Measurements from ENCODE around the gene PTGDR.

PTGDR gene

DNA sequence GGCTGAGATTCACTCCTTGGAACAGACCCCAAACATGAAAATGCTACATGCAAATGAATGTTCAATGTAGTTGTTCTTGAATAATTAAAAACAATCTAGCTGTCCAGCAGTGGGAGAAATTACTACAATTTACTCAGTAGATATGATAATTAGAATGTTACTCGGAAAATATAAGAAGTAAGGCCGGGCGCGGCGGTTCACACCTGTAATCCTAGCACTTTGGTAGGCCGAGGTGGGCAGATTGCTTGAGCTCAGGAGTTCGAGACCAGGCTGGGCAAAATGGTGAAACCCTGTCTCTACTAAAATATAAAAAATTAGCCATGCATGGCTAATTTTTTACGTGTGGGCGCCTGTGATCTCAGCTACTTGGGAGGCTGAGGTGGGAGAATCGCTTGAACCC lies 31.3 kb downstream of the PTGDR start:
- DNase-seq (ENCODE audit: low read depth, low spot score) = no peak
- ChIA-PET CTCF (interaction anchor here (0.8 to 4.7 kb wide), 18 partner anchors 8 to 186 kb away, joined by 3 to 62 read pairs (median 4); partner anchors contain the start of gene PTGER2), POLR2A (no interaction called here)
- H3K4me3 ChIP-seq (ENCODE audit: low read depth, low read length) = no peak overlapping the region
- TF ChIP-seq, protein P1, sequence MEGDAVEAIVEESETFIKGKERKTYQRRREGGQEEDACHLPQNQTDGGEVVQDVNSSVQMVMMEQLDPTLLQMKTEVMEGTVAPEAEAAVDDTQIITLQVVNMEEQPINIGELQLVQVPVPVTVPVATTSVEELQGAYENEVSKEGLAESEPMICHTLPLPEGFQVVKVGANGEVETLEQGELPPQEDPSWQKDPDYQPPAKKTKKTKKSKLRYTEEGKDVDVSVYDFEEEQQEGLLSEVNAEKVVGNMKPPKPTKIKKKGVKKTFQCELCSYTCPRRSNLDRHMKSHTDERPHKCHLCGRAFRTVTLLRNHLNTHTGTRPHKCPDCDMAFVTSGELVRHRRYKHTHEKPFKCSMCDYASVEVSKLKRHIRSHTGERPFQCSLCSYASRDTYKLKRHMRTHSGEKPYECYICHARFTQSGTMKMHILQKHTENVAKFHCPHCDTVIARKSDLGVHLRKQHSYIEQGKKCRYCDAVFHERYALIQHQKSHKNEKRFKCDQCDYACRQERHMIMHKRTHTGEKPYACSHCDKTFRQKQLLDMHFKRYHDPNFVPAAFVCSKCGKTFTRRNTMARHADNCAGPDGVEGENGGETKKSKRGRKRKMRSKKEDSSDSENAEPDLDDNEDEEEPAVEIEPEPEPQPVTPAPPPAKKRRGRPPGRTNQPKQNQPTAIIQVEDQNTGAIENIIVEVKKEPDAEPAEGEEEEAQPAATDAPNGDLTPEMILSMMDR (IDR thresholded peaks at IDR 0.05; ENCODE audit: insufficient read depth, low read length, missing control alignments) = no peak

DNA sequence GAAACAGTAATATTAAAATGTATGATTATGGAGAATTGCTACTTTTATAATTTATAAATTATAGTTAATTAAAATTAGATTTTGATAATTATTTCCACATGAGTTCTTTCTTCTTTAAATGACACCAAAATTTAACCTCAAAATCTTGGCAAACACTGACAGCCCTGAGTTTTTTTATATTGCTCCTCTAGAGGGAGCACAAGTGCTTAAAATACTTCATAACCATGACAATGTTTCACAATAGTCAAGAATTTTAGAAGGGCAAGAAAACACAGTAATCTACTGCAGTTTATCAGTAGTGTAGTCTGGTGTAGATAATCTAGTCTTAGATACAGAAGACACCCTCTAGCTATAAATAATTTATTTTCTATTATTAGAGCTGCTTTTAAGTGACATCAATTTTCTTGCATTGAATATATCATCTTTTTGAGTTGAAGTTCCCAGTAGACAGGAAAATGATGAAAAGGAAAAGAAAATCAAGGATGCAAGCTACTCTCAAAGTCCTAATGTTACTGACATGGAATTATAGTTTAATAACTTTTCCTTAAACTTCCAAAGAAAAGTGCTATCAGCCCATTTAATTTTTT lies 32.3 kb downstream of the PTGDR start:
- no peak overlapping the region for H3K4me3 ChIP-seq (ENCODE audit: low read depth, low read length)
- ChIA-PET POLR2A (no interaction called here), CTCF (interaction anchor here (0.6 to 4.7 kb wide), 33 partner anchors 9 to 404 kb away, joined by 3 to 62 read pairs (median 4); partner anchors contain the start of genes PTGER2 and TXNDC16)
- DNase-seq (ENCODE audit: low read depth, low spot score) = no peak
- TF ChIP-seq, protein P1 (IDR thresholded peaks at IDR 0.05; ENCODE audit: insufficient read depth, low read length, missing control alignments) = peak; percentile 41

DNA sequence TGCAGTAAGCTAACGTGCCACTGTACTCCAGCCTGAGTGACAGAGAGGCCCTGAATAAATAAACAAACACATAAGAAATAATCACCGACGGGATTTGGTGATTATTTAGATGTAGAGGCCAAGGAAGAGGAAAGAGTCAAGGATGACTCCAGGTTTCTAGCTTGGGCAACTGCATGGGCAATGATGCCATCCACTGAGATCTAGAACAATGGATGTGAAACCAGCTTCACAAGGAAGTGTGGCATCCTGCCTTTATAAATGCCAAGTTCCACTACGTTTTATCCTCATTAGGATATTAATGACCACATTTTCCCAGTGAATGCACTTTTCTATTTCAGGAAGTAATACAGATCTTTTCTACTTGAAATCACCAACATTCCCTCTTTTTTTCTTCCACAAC lies 35.7 kb downstream of the PTGDR start:
- no peak overlapping the region for H3K4me3 ChIP-seq (ENCODE audit: low read depth, low read length)
- TF ChIP-seq, protein P1 (IDR thresholded peaks at IDR 0.05; ENCODE audit: insufficient read depth, low read length, missing control alignments) = no peak
- CTCF ChIA-PET = interaction anchor here (1.5 kb wide), 1 partner anchor 170 kb away, joined by 5 read pairs; no protein-coding TSS in a partner anchor
- POLR2A ChIA-PET = no interaction called here
- no peak for DNase-seq (ENCODE audit: low read depth, low spot score)

DNA sequence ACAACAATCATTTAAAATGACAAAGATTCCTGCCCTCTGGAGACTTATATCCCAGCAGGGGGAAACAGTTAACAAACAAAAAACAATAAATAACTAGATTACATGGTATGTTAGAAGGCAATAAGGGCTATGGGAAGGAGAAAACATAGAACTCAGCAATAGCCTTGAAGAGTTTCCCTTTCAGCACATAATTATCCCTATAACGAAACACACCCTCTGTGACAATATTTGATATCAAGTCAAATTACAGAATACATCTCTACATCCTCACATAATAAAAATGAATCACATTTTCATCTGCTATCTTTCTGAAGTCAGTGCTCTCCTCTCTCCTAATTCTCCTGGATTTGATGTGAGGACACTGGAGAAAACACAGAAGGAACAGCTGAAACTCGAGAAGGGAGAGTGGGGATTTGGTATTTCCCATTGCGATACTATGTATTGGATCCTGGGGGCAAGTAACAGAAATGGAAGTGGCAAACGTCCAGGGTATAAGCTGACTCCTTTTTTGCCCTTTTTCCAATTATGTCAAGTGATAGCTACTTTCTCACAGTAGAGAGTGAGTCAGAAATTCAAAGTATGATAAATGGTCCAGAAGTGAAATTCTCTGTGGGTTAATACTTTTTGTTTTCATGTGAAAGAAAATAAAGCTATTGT lies 36.9 kb downstream of the PTGDR start:
- DNase-seq (ENCODE audit: low read depth, low spot score) = no peak
- TF ChIP-seq, protein P1 (IDR thresholded peaks at IDR 0.05; ENCODE audit: insufficient read depth, low read length, missing control alignments) = no peak
- POLR2A ChIA-PET = interaction anchor here (1.4 kb wide), 1 partner anchor 153 kb away, joined by 5 read pairs; no protein-coding TSS in a partner anchor
- CTCF ChIA-PET = interaction anchor here (1.1 to 1.5 kb wide), 4 partner anchors 9 to 308 kb away, joined by 3 to 5 read pairs (median 4); no protein-coding TSS in a partner anchor
- H3K4me3 ChIP-seq (ENCODE audit: low read depth, low read length) = no peak overlapping the region

DNA sequence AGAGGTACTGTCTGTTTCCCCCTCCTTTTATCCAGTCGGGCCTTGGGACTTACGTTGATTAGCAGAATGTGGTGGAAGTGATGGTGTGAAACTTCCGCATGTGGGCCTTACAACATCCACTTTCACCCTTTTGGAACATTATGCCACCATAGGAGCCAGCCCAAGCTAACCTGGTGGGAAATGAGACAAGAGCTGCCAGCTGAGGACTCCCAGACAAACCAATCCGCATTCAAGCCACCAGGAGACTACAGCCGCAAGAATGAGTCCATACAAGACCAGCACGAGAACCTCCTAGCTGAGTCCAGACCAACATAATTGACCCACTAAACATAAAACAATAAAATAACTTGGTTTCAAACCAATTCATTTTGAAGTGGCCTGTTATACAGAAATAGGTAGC lies 37.5 kb downstream of the PTGDR start:
- CTCF ChIA-PET = interaction anchor here (1.1 to 1.3 kb wide), 3 partner anchors 9 to 309 kb away, joined by 3 to 4 read pairs (median 3); no protein-coding TSS in a partner anchor

More for the DNA sequence above, 37.5 kb downstream of the PTGDR start:
- POLR2A ChIA-PET = interaction anchor here (1.4 kb wide), 1 partner anchor 152 kb away, joined by 5 read pairs; no protein-coding TSS in a partner anchor
- TF ChIP-seq, protein P1 (IDR thresholded peaks at IDR 0.05; ENCODE audit: insufficient read depth, low read length, missing control alignments) = no peak
- no peak overlapping the region for H3K4me3 ChIP-seq (ENCODE audit: low read depth, low read length)
- DNase-seq (ENCODE audit: low read depth, low spot score) = no peak
